Neuronal stem cell (in vitro differentiated cells): ENCODE results near the gene RBBP8NL.
A peak's percentile ranks its signal among the peaks of the same experiment; 100 is the strongest.

ENCODE experiments used
- DNase-seq: peaks from one replicate; pipeline ENCODE4 v3.0.0-alpha.2; 2013; ENCODE audit warnings: low spot score
- H2AFZ ChIP-seq: one replicate; pipeline ENCODE4 v1.6.1; 2013; ENCODE audit warnings: mild to moderate bottlenecking, low read length, inconsistent platforms
- H2AK5ac ChIP-seq: 2 replicates; pipeline ENCODE4 v1.6.1; 2013; ENCODE audit warnings: low read depth, mild to moderate bottlenecking, inconsistent platforms, low read length, moderate library complexity, mixed read lengths
- H2BK120ac ChIP-seq: 2 replicates; pipeline ENCODE4 v1.6.1; 2013; ENCODE audit warnings: low read depth, mild to moderate bottlenecking, inconsistent platforms, low read length, moderate library complexity, mixed read lengths
- H2BK12ac ChIP-seq: one replicate; pipeline ENCODE4 v1.6.1; 2013; ENCODE audit warnings: low read length, inconsistent platforms
- H2BK15ac ChIP-seq: 2 replicates; pipeline ENCODE4 v1.6.1; 2013; ENCODE audit warnings: mild to moderate bottlenecking, low read length, inconsistent platforms, mixed read lengths
- H2BK5ac ChIP-seq: one replicate; pipeline ENCODE4 v1.6.1; 2013; ENCODE audit warnings: inconsistent platforms, mild to moderate bottlenecking, low read length, moderate library complexity
- H3K14ac ChIP-seq: one replicate; pipeline ENCODE4 v1.6.1; 2013; ENCODE audit warnings: low read length, inconsistent platforms
- H3K18ac ChIP-seq: 2 replicates; pipeline ENCODE4 v1.6.1; 2013; ENCODE audit warnings: low read length, inconsistent platforms
- H3K23ac ChIP-seq: 2 replicates; pipeline ENCODE4 v1.6.1; 2013; ENCODE audit warnings: low read depth, mild to moderate bottlenecking, mixed read lengths, low read length, inconsistent platforms; ENCODE audit not compliant: poor library complexity
- H3K27ac ChIP-seq: replicated peaks from 3 replicates; pipeline ENCODE4 v1.5.1; 2013; ENCODE audit warnings: low read length, inconsistent platforms
- H3K27me3 ChIP-seq, 3 experiments: 2 replicates each; pipeline ENCODE4 v1.6.1; 2013; ENCODE audit warnings: low read length in 3 of 3, mild to moderate bottlenecking in 2 of 3, inconsistent platforms in 1 of 3, low read depth in 1 of 3, mixed read lengths in 1 of 3, moderate library complexity in 1 of 3; ENCODE audit not compliant: control insufficient read depth in 3 of 3, insufficient read depth in 3 of 3
- H3K36me3 ChIP-seq, 2 donors: replicated peaks in 1 of 2; 2 replicates each; pipeline ENCODE4 v1.6.1; 2013; ENCODE audit warnings: low read length in 2 of 2; ENCODE audit not compliant: control insufficient read depth in 2 of 2, insufficient read depth in 2 of 2
- H3K4ac ChIP-seq: 2 replicates; pipeline ENCODE4 v1.6.1; 2013; ENCODE audit warnings: inconsistent platforms, mild to moderate bottlenecking, low read length, moderate library complexity
- H3K4me1 ChIP-seq, 2 donors: 1 replicate in 1 of 2; 2 replicates in 1 of 2; pipeline ENCODE4 v1.6.1; 2013; ENCODE audit warnings: low read length in 2 of 2, low read depth in 1 of 2; ENCODE audit not compliant: control insufficient read depth in 2 of 2, insufficient read depth in 1 of 2
- H3K4me2 ChIP-seq: one replicate; pipeline ENCODE4 v1.6.1; 2013; ENCODE audit warnings: mild to moderate bottlenecking, low read length, inconsistent platforms; ENCODE audit not compliant: insufficient read depth, poor library complexity, severe bottlenecking
- H3K4me3 ChIP-seq, 2 donors: 2 replicates each; pipeline ENCODE4 v1.5.1; 2013; ENCODE audit warnings: low read length in 2 of 2, mild to moderate bottlenecking in 2 of 2, inconsistent platforms in 1 of 2, moderate library complexity in 1 of 2
- H3K79me1 ChIP-seq: one replicate; pipeline ENCODE4 v1.6.1; 2013; ENCODE audit warnings: low read depth, mild to moderate bottlenecking, inconsistent platforms, low read length, moderate library complexity
- H3K9ac ChIP-seq: one replicate; pipeline ENCODE4 v1.6.1; 2013; ENCODE audit warnings: mild to moderate bottlenecking, low read depth, low read length, inconsistent platforms; ENCODE audit not compliant: poor library complexity
- H3K9me3 ChIP-seq, 2 donors: replicated peaks in 1 of 2; 2 replicates each; pipeline versions ENCODE3 to v1.6.1; 2013; ENCODE audit warnings: low read length in 2 of 2, mild to moderate bottlenecking in 2 of 2, inconsistent platforms in 1 of 2, low read depth in 1 of 2, mixed read lengths in 1 of 2, moderate library complexity in 1 of 2; ENCODE audit not compliant: control insufficient read depth in 2 of 2, insufficient read depth in 1 of 2
- H4K8ac ChIP-seq: one replicate; pipeline ENCODE4 v1.6.1; 2013; ENCODE audit warnings: low read depth, mild to moderate bottlenecking, inconsistent platforms, low read length, moderate library complexity
- H4K91ac ChIP-seq: one replicate; pipeline ENCODE4 v1.6.1; 2013; ENCODE audit warnings: low read length, low read depth, mild to moderate bottlenecking, inconsistent platforms; ENCODE audit not compliant: poor library complexity
- WGBS, 2 donors: extraction: QIAGEN DNeasy Blood & Tissue Kit; methylation state at CpG; one replicate each; pipeline ENCODE4 v1.1.7; 2013; ENCODE audit warnings: missing lambda C conversion rate in 2 of 2, mixed read lengths in 1 of 2; ENCODE audit not compliant: insufficient read length in 2 of 2, insufficient replicate concordance in 1 of 2; ENCODE audit errors: extremely low coverage in 2 of 2; 5-methylcytosine and 5-hydroxymethylcytosine counted together

Gene RBBP8NL

GRCh38 chr20:62364911-62365736 is 62.2 kb downstream of the RBBP8NL start:
- H3K9me3 ChIP-seq: no peaks in the 10 kb centered on the region
- H3K79me1 ChIP-seq: peaks cover 24% of the 10 kb centered on the region
- H4K8ac ChIP-seq: no peak overlapping the region
- H3K4ac ChIP-seq: no peak overlapping the region
- peak overlapping the region; percentile 70 for H3K9ac ChIP-seq
- peak overlapping the region; percentile 95 for H2BK5ac ChIP-seq
- H4K91ac ChIP-seq: peak overlapping the region; percentile 9
- DNase-seq: no peak
- H2BK12ac ChIP-seq: peak overlapping the region; percentile 75
- no peaks in the 10 kb centered on the region for H3K27me3 ChIP-seq
- peak overlapping the region; percentile 16 for H2BK120ac ChIP-seq
- WGBS, 2 donors: no CpG with 5 or more reads among the region's 27 CpGs
- H3K4me3 ChIP-seq: peak overlapping the region in 1 of 2 donors; percentile 66
- peak overlapping the region; percentile 98 for H2AK5ac ChIP-seq
- peak overlapping the region; percentile 80 for H3K23ac ChIP-seq
- peak overlapping the region; percentile 22 for H3K27ac ChIP-seq
- H3K4me2 ChIP-seq: peak overlapping the region; percentile 97
- no peak overlapping the region for H2AFZ ChIP-seq
- H3K4me1 ChIP-seq: peaks cover 50 to 77% of the 10 kb centered on the region in 2 donors
- peak overlapping the region; percentile 97 for H2BK15ac ChIP-seq
- peak overlapping the region; percentile 49 for H3K14ac ChIP-seq
- peaks cover 4 to 9% of the 10 kb centered on the region in 2 donors for H3K36me3 ChIP-seq
- peak overlapping the region; percentile 92 for H3K18ac ChIP-seq

DNA sequence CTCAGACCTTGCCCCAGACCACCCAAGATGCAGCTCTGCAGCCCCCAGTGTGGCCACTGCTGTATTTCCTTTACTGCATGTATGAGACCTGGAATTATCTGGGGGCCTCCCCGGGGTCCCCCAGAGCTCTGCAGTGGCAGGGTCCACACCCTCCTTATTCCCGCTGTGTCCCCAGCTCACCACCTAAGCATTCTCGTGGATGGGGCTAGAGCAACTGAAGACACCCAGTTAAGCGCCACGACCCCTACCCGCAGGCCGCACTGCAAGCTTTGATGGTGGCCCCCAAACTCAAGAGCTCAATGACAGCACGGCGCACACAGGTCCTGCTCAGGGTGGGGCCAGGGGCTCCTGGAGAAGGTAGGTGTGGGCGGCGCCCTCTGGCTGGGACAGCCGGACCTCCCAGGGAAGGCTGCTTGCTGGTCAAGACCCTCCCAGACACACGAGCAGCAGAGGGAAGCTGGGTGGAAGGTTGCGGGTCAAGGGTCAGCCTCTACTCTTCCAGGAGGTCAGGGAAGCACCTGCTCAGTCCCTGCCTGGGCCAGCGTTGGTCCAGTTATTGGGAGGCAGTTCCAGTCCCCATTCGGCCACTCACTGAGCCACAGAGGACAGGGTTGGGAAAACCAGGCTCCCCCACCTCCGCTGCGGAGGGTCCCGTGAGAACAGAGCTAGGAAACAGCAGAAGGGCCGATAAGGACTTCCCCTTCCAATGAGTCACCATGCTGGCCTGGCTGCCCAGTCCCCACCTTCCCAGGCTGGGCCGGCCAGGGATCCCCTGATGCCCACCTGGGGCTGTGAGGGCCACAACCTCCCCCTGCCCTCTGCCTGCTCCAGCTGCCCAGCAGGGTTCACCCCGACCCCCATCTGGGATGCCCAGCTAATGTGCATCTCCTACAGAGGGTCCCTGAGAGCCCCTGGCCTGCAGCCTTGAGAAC is 63.2 kb downstream of the RBBP8NL start:
- Histone ChIP-seq H3K4ac (no peak overlapping the region), H2AK5ac (peak overlapping the region; percentile 98), H2BK15ac (peak overlapping the region; percentile 75), H3K4me1 (peaks cover 42 to 71% of the 10 kb centered on the region in 2 donors), H3K4me2 (peak overlapping the region; percentile 11), H3K9me3 (no peaks in the 10 kb centered on the region), H3K18ac (peak overlapping the region; percentile 83), H3K4me3 (no peak overlapping the region), H3K27me3 (no peaks in the 10 kb centered on the region), H4K91ac (peak overlapping the region; percentile 9), H4K8ac (no peak overlapping the region), H2BK120ac (peak overlapping the region; percentile 47), H2BK12ac (peak overlapping the region; percentile 90), H3K27ac (peak overlapping the region; percentile 59), H3K36me3 (peaks cover 4 to 9% of the 10 kb centered on the region in 2 donors), H3K14ac (peak overlapping the region; percentile 49), H3K79me1 (peaks cover 28% of the 10 kb centered on the region), H2AFZ (no peak overlapping the region), H3K9ac (peak overlapping the region; percentile 72), H2BK5ac (peak overlapping the region; percentile 90), H3K23ac (peak overlapping the region; percentile 60)
- WGBS, 2 donors: no CpG with 5 or more reads among the region's 22 CpGs
- DNase-seq: no peak

DNA sequence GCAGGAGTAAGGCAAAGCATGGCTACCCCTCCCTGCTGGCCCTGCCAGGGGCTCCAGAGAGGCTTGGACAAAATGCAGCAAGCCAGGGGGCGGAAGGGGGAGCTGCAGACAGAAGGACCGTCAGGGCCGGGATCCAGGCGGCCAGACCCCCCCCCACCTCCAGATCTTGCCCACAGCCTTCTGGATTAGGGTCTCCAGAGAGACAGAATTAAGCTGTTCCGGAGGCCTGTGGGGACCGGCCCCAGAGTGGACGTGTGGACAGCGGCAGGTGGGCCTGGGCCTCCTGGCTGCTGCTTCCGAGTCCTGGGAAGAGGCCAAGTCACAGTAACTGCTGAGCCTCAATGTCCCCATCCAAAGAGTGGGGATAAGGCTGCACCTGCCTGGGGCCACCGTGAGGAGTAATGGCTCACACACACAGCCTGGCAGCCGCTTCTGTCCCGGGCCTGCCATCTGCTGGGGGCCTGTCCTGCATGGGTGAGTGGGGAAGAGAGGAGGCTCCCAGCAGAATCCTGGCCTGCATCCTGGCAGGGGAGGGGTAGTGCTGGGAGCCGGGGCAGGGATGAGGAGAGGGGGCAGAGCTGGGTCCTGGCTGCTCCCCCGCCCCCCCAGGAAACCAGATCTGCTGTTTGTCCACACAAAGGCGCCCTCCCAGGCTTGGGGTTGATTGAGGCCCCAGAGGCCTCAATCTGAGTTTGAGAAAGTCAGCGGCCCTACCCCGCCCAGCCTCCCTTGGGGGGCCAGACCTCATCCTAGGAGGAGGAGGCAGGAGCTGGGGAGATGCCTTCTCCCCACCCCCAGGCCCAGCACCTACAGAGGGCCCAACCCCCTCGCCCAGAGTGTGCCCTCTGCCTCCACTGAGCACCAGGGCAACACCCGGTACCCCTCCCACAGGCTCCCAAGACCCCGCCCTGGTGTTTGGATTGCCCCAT is 64.1 kb downstream of the RBBP8NL start:
- no CpG with 5 or more reads among the region's 20 CpGs for WGBS, 2 donors

More for the DNA sequence above, 64.1 kb downstream of the RBBP8NL start:
- Histone ChIP-seq H2BK120ac (peak overlapping the region; percentile 47), H3K9ac (peak overlapping the region; percentile 30), H2BK5ac (peak overlapping the region; percentile 90), H3K23ac (peak overlapping the region; percentile 60), H3K79me1 (peaks cover 37% of the 10 kb centered on the region), H3K27me3 (no peaks in the 10 kb centered on the region), H3K18ac (peak overlapping the region; percentile 83), H4K91ac (no peak overlapping the region), H3K9me3 (no peaks in the 10 kb centered on the region), H2AFZ (no peak overlapping the region), H3K36me3 (peaks cover 4 to 9% of the 10 kb centered on the region in 2 donors), H4K8ac (no peak overlapping the region), H3K4me3 (no peak overlapping the region), H2AK5ac (peak overlapping the region; percentile 98), H3K4me1 (peaks cover 36 to 70% of the 10 kb centered on the region in 2 donors), H2BK15ac (peak overlapping the region; percentile 3), H3K4me2 (peak overlapping the region; percentile 11), H3K4ac (no peak overlapping the region), H2BK12ac (no peak overlapping the region), H3K27ac (peak overlapping the region; percentile 59), H3K14ac (no peak overlapping the region)
- DNase-seq: no peak
